ENCODE measurements around the gene MRPL42.

DNA sequence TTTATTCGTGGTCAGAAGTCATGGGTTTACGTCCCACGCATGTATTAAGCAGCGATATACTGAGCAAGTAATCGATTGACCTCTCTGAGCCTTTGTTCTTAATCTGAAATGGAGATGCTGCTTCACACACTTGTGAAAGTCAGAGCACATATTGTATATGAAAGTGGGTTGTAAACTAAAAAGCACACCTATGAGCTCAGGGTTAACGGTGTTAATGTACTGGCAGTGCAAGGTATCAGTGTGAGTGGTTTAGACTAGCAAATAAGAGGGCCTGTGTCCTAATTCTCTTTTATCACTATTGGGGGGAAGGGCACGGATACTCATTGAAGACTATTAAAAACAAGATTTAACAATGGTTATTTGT is 676 bp downstream of the MRPL42 start:
- TF ChIP-seq, protein P1, sequence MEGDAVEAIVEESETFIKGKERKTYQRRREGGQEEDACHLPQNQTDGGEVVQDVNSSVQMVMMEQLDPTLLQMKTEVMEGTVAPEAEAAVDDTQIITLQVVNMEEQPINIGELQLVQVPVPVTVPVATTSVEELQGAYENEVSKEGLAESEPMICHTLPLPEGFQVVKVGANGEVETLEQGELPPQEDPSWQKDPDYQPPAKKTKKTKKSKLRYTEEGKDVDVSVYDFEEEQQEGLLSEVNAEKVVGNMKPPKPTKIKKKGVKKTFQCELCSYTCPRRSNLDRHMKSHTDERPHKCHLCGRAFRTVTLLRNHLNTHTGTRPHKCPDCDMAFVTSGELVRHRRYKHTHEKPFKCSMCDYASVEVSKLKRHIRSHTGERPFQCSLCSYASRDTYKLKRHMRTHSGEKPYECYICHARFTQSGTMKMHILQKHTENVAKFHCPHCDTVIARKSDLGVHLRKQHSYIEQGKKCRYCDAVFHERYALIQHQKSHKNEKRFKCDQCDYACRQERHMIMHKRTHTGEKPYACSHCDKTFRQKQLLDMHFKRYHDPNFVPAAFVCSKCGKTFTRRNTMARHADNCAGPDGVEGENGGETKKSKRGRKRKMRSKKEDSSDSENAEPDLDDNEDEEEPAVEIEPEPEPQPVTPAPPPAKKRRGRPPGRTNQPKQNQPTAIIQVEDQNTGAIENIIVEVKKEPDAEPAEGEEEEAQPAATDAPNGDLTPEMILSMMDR (IDR thresholded peaks at IDR 0.05) = no peak
- no peak for TF ChIP-seq POLR2A (IDR thresholded peaks at IDR 0.05)

All from heart left ventricle (tissue), 13 donors.